NCI-H2227 (cell line): ENCODE data around the gene DNAH8.
"Not testable (repeated sequence)": the region's sequence is repeated elsewhere in the genome, so short reads cannot be mapped to it uniquely, and the experiment has no call there.

Source experiments
- DNase-seq: peaks from one replicate; lab custom pipeline; 2025; ENCODE audit not compliant: unreplicated experiment; lab: John Stamatoyannopoulos, UW

DNAH8 gene

DNA sequence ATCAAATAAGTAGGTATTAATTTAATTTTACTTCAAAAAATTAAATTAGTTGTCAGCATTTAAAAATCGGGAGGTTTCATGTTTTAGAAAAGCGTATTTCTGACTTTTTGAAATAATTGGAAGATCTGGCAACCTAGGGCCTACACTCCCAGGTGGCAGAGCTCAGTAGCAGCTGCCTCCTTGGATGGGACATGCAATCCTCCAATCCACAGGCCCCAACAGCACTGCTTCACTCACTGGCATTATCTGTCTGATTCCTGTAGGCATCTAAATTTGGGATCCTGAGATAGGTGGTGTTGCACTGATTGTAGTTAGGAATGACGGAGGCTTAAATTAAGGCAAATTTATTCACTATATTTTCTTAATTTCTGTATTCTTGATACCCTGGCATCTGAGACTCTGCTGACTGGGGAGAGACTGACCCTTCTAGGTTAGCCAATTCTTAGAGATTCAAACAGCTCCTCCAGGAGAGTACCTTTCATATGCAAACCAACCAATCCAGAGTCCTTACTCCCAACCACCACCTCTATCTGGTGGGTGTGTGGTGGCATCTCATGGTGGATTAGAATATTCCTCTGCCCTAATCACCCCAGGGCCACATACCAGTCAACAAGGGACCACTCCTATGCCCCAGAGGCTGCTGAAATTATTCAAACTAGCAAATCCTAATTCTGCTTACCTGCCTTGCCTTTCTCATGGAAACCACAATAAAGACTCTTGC lies 186.9 kb downstream of the DNAH8 start:
- no peak for DNase-seq

GRCh38 chr6:38906582-38906981 lies 191.5 kb downstream of the DNAH8 start:
- no peak for DNase-seq

GRCh38 chr6:38907264-38907663 lies 192.2 kb downstream of the DNAH8 start:
- no peak for DNase-seq

DNA sequence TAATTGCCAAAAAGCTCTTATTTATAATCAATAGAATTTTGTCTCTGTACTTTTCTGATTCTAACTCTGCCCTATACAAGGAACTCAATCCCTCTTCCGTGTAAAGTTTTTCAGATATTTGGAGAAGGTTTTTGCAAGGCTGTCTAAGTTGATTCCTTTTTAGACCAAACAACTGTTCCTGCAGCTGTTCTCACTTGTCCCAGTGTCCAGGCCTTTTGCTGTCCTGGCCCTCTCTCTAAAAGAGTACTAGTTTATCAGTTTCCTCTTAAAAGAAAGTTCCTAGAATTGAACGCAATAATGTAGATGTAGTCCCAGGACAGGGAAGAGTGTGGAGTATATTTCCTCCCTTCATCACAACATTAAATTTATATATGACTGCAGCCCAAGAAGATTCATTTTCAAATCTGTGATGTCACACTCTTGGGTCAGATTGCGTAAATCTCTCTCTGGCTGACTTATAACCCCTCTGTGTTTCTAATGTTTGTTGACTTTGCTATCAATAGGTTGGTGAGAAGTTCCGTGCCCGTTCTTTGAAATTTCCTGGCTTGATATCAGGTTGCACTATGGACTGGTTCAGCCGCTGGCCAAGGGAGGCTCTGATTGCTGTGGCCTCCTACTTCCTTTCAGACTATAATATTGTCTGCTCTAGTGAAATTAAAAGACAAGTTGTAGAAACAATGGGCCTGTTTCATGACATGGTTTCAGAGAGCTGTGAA lies 194.1 kb downstream of the DNAH8 start:
- DNase-seq = no peak

DNA sequence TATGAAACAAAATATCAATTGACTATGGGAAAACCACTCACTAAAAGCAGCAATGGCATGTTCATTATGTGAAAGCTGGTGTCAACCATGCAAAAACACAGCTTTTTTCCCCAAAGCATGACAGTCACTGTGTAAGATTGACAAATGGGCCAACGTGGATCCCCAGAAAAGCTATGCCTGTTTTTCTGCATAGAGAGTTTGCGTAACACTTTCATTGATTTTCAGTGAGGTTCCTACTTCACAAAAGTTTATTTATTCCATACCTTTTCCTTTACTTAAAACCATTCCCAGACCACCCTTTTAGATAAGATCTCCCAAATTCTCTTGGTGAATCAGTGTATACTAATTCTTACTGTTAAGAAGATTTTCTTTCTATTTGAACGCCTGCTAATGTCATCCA lies 195.1 kb downstream of the DNAH8 start:
- no peak for DNase-seq

GRCh38 chr6:38912378-38912777 lies 197.3 kb downstream of the DNAH8 start:
- no peak for DNase-seq

GRCh38 chr6:38915205-38915925 lies 200.3 kb downstream of the DNAH8 start:
- no peak for DNase-seq

DNA sequence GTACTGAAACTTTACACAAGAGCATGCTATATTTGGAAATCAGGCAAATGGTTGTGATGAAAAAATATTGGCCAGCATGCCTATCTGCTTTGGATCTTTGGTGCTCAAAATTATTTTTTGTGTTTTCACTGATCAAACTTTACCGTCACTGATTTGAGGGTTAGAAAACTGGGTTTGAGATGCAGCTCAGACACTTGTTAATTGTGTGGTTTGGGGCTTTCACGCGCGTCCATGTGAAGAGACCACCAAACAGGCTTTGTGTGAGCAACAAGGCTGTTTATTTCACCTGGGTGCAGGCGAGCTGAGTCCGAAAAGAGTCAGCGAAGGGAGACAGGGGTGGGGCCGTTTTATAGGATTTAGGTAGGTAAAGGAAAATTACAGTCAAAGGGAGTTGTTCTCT lies 206.4 kb downstream of the DNAH8 start:
- DNase-seq = not testable (repeated sequence)

DNA sequence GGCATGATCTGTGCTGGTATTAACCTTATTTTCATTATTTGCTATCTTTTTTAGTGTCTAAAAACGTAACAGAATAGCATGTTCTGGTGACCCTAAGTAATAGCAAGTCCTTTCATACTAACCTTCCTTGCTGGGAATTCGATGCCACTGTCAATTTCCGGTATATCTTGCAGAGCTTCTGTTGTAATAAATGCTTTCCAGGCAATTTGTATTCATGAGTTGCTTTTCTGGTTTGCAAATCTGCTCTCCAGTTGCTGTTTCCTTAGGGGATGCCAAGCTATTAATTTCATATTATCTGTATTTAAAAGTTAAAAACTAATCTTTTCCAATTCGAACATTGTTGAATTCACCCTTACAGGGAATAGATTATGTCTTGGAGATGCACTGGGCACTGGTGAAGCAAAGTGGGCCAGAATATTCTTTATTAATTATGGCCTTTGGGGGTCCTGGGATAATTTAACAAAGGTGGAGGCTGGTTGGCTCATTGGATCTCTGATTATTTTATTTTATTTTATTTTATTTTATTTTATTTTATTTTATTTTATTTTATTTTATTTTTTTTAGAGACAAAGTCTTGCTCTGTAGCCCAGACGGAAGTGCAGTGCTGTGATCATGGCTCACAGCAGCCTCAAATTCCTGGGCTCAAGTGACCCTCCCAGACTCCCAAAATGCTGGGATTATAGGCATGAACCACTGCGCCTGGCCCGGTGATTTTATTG lies 209.8 kb downstream of the DNAH8 start:
- DNase-seq = no peak

- DNase-seq = no peak
Observed at GRCh38 chr6:38929560-38929959, 214.4 kb downstream of the DNAH8 start.

GRCh38 chr6:38933426-38933825 lies 218.3 kb downstream of the DNAH8 start:
- peak; percentile 10 for DNase-seq

GRCh38 chr6:38935051-38935450 lies 219.9 kb downstream of the DNAH8 start:
- DNase-seq = peak; percentile 26

DNA sequence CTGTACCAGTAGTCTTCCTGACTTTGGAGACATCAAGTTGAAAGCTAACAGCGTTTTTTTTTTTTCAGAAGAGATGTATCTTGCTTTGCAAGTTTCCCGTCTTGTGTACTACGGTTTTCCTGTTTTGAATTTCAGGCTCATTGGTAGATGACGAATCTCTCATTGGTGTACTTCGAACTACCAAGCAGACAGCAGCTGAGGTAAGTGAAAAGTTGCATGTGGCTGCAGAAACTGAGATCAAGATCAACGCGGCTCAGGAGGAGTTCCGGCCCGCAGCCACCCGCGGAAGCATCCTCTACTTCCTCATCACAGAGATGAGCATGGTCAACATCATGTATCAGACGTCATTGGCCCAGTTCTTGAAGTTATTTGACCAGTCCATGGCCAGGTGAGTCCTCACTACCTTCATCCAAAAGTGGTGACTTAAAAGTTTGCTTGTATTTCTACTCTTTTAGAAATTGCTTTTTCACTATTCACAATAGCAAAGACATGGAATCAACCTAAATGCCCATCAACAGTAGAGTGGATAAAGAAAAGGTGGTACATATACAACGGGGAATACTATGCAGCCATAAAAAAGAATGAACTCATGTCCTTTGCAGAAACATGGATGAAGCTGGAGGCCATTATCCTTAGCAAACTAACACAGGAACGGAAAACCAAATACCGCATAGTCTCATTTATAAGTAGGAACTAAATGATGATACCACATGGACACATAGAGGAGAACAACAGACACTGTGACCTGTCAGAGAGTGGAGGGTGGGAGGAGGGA lies 222.9 kb downstream of the DNAH8 start:
- no peak for DNase-seq

DNA sequence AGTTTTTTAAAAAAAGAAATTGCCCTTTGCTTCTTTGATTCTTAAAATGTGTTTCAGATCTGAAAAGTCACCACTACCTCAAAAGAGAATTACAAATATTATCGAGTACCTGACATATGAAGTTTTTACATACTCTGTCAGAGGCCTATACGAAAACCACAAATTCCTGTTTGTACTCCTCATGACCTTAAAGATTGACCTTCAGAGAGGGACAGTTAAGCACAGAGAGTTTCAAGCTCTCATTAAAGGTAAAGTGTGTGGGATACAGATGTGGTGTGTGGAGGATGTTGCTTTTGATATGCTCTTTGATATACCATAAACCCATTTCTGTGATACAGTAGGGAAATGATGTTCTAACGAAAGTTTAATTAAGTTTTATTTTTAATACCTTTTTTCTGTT lies 223.6 kb downstream of the DNAH8 start:
- no peak for DNase-seq

GRCh38 chr6:38942442-38942841 lies 227.3 kb downstream of the DNAH8 start:
- DNase-seq = no peak

DNA sequence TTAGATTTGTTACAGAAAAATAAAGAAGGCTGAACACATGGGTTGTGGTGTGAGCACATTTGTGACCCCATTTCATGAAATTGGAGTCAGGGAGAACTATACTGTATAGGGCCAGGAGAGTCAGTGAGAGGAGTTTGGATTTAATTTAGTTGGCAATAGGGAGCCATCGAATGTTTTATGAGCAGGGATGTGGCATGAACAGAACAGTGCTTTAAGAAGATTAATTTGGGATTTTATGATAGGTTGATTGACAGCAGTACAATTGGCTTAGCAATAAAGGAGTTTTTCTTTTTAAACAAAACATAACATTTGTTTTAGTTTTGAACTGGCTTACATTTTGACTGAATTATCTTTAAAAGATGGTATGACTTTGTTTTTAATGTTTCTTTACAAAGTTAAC lies 227.9 kb downstream of the DNAH8 start:
- DNase-seq = no peak

- no peak for DNase-seq
Observed at GRCh38 chr6:38943964-38944363, 228.9 kb downstream of the DNAH8 start.

DNA sequence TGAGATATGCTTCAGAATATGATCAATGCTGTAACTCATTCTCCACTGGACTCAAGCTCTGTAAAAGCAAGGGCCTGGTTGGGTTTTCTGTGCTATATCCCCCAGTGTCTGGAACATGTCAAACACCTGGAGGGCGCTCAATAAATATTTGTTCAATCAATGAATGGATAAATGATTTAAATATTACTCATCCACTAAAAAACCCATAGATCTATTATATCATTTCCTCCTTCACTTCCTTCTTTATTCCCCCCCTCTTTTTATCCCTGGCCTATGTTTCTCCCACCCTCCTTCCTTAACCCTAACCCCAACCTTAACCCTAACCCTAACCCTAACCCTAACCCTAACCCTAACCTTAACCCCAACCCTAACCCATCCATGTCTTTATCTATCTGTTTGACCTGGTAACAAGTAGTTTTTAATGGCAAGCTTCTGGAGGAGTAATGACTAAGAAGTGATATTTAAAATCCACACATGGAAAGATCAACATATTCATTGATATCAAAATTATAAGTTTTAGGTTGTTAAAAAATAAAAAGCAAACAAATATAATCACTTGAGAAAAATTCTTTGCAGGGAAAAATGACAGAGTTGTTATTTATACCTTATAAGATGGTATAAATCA lies 229.7 kb downstream of the DNAH8 start:
- no peak for DNase-seq

GRCh38 chr6:38955861-38956260 lies 240.8 kb downstream of the DNAH8 start:
- no peak for DNase-seq

DNA sequence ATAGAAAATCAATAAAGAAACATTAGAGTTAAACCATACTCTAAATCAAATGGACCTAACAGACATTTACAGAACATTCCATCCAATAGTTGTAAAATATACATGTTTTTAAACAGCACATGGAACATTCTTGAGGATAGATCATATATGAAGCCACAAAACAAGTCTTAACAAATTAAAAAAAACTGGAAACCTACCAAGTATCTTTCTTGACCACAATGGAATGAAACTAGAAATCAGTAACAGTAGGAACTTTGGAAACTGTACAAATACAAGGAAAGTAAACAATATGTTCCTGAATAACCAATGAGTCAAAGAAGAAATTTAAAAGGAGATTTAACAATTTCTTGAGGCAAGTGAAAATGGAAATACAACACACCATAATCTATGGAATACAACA lies 242.3 kb downstream of the DNAH8 start:
- no peak for DNase-seq
